ENCODE measurements around the gene KRTAP5-10. TPM values are rescaled to one million over a fixed set of nuclear protein-coding genes. Genes with fewer than 3 reads are reported as not detected.

The KRTAP5-10 gene
- total RNA-seq, 1 experiment from 2014 or later = 0.20 TPM

DNA sequence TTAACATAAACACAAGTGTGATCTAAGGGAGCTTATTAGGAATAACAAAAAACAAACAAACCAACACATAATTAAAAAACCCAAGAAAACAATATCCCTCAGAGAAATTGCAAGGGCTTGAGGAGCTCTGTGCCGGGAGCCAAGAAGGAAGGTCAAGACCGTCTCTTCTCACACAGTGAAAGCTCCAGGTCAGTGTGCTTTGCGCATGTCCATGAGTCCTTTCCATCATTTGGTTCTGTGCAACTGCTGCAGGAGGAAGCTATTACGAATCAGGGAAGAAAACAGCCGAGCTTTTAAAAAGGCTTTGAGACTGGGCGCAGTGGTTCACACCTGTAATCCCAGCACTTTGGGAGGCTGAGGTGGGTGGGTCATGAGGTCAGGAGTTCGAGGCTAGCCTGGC lies 23.0 kb upstream of the KRTAP5-10 start (continued):
- no peak for TF ChIP-seq ZBTB33 (IDR thresholded peaks at IDR 0.05; ENCODE audit: extremely low read depth, insufficient replicate concordance, low read length)
- TF ChIP-seq SRF (IDR thresholded peaks at IDR 0.05; ENCODE audit: low read depth) = no peak
- TF ChIP-seq CTCF (IDR thresholded peaks at IDR 0.05 in 2 of 3, conservative IDR thresholded peaks at IDR 0.05 in 1 of 3; ENCODE audit: borderline replicate concordance in 1 of 3, insufficient read depth in 1 of 3, low read depth in 2 of 3, low read length in 2 of 3) = no peak
- no peak for TF ChIP-seq ZNF274 (IDR thresholded peaks at IDR 0.05; ENCODE audit: low read depth, low read length)
- TF ChIP-seq JUND (IDR thresholded peaks at IDR 0.05) = no peak
- TF ChIP-seq POLR2A (IDR thresholded peaks at IDR 0.05; ENCODE audit: borderline replicate concordance, extremely low read depth, insufficient read depth, insufficient read length) = no peak
- no peak for TF ChIP-seq MAX (IDR thresholded peaks at IDR 0.05)
- no peak for TF ChIP-seq EZH2phosphoT487 (IDR thresholded peaks at IDR 0.05; ENCODE audit: borderline replicate concordance)
- no peak for TF ChIP-seq YY1 (IDR thresholded peaks at IDR 0.05; ENCODE audit: extremely low read depth, insufficient replicate concordance, low read depth, low read length)
- no peak for TF ChIP-seq ELF1 (IDR thresholded peaks at IDR 0.05; ENCODE audit: borderline replicate concordance, low read depth)
- no peak for TF ChIP-seq ATF3 (IDR thresholded peaks at IDR 0.05)

Measured in HCT116 (cell line).